BE2C (cell line): ENCODE measurements around the gene HSD17B14.
A peak's percentile ranks its signal among the peaks of the same experiment; 100 is the strongest.

Source experiments
- DNase-seq: peaks from one replicate; pipeline ENCODE4 v3.0.0-alpha.2; 2020
- H3K27me3 ChIP-seq: fragments of 250-450 bp; sonication (Bioruptor Pico); 2 replicates; pipeline ENCODE4 v1.5.1; 2020; ENCODE audit warnings: mild to moderate bottlenecking
- H3K36me3 ChIP-seq: fragments of 250-450 bp; sonication (Bioruptor Pico); 2 replicates; pipeline ENCODE4 v1.5.1; 2020; ENCODE audit warnings: mild to moderate bottlenecking
- H3K4me1 ChIP-seq: fragments of 250-450 bp; sonication (Bioruptor Pico); 2 replicates; pipeline ENCODE4 v1.5.1; 2020
- H3K4me3 ChIP-seq: 2 replicates; pipeline ENCODE4 v1.5.1; 2011; ENCODE audit warnings: low read depth, low read length
- H3K9me3 ChIP-seq: fragments of 250-450 bp; sonication (Bioruptor Pico); 2 replicates; pipeline ENCODE4 v1.5.1; 2020
- CTCF ChIP-seq: IDR thresholded peaks from 2 replicates; pipeline ENCODE4 v1.5.1; 2012; ENCODE audit warnings: mild to moderate bottlenecking, low read depth, low read length

Gene HSD17B14

GRCh38 chr19:48826606-48827020, 9.7 kb downstream of the HSD17B14 start:
- peak; percentile 36 for TF ChIP-seq CTCF
- Histone ChIP-seq H3K27me3 (no peaks in the 10 kb centered on the region), H3K9me3 (no peaks in the 10 kb centered on the region; the same call in 1 of the 2 replicates), H3K36me3 (no peaks in the 10 kb centered on the region), H3K4me3 (no peak overlapping the region), H3K4me1 (no peaks in the 10 kb centered on the region)
- no peak for DNase-seq

GRCh38 chr19:48822514-48822913, 13.8 kb downstream of the HSD17B14 start:
- H3K9me3 ChIP-seq: no peaks in the 10 kb centered on the region; the same call in 1 of the 2 replicates
- DNase-seq: no peak
- no peaks in the 10 kb centered on the region; the same call in 1 of the 2 replicates for H3K4me1 ChIP-seq
- no peaks in the 10 kb centered on the region for H3K27me3 ChIP-seq
- no peaks in the 10 kb centered on the region for H3K36me3 ChIP-seq
- TF ChIP-seq CTCF: no peak
- no peak overlapping the region for H3K4me3 ChIP-seq

GRCh38 chr19:48821633-48822032, 14.7 kb downstream of the HSD17B14 start:
- no peaks in the 10 kb centered on the region; the same call in 1 of the 2 replicates for H3K4me1 ChIP-seq
- no peak for DNase-seq
- TF ChIP-seq CTCF: no peak
- H3K27me3 ChIP-seq: no peaks in the 10 kb centered on the region
- no peaks in the 10 kb centered on the region for H3K36me3 ChIP-seq
- no peaks in the 10 kb centered on the region; the same call in 1 of the 2 replicates for H3K9me3 ChIP-seq
- H3K4me3 ChIP-seq: no peak overlapping the region

GRCh38 chr19:48819366-48819816, 16.9 kb downstream of the HSD17B14 start:
- no peak for TF ChIP-seq CTCF
- no peak for DNase-seq
- Histone ChIP-seq H3K27me3 (no peaks in the 10 kb centered on the region), H3K36me3 (no peaks in the 10 kb centered on the region), H3K4me1 (peaks cover 5% of the 10 kb centered on the region), H3K9me3 (no peaks in the 10 kb centered on the region; the same call in 1 of the 2 replicates), H3K4me3 (no peak overlapping the region)

GRCh38 chr19:48818234-48818820, 18.0 kb downstream of the HSD17B14 start:
- DNase-seq: no peak
- Histone ChIP-seq H3K27me3 (no peaks in the 10 kb centered on the region), H3K4me3 (no peak overlapping the region), H3K9me3 (no peaks in the 10 kb centered on the region; the same call in 1 of the 2 replicates), H3K4me1 (peaks cover 7% of the 10 kb centered on the region), H3K36me3 (no peaks in the 10 kb centered on the region)
- no peak for TF ChIP-seq CTCF

- no peak for TF ChIP-seq CTCF
- Histone ChIP-seq H3K9me3 (no peaks in the 10 kb centered on the region; the same call in 1 of the 2 replicates), H3K4me3 (no peak overlapping the region)
These were observed 18.6 kb downstream of the HSD17B14 start for GRCh38 chr19:48817585-48818124.

More at GRCh38 chr19:48817585-48818124, 18.6 kb downstream of the HSD17B14 start:
- no peaks in the 10 kb centered on the region for H3K27me3 ChIP-seq
- H3K4me1 ChIP-seq: peaks cover 14% of the 10 kb centered on the region
- DNase-seq: no peak
- no peaks in the 10 kb centered on the region for H3K36me3 ChIP-seq
